ENCODE data around the gene U2AF1L4.

The U2AF1L4 gene

DNA sequence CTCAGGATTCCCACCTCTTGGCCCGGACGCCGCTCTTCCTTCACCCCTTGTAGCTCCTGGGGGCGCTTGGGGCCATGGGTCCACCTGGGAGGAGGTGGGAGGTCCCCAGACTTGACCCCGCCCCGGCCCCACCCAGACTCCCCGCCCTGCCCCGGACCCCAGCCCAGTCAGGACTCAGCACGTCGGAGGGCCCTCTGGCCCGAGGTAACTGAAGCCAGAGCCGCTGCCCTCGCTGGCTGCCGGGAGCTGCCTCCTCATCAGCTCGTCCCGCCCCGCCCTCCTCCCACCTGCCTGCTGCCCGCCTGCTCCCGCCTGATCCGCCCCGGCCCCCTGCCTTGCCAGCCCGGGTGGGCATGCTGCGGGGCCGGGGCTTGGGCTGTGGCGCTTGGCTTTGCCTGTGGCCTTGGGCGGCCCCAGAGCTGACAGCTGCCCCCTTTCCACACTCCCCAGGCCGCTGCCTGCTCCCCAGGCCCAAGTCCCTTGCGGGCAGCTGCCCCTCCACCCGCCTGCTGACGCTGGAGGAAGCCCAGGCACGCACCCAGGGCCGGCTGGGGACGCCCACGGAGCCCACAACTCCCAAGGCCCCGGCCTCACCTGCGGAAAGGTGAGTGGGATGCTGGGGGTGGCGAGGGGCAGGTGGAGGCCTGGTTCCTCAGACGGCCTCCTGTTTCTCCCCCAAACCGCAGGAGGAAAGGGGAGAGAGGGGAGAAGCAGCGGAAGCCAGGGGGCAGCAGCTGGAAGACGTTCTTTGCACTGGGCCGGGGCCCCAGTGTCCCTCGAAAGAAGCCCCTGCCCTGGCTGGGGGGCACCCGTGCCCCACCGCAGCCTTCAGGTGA, 39.5 kb upstream of the U2AF1L4 start:
- TF ChIP-seq EGR1 (IDR thresholded peaks at IDR 0.05) = no peak
- no peak for TF ChIP-seq CREB1 (IDR thresholded peaks at IDR 0.05; ENCODE audit: low read depth)

DNA sequence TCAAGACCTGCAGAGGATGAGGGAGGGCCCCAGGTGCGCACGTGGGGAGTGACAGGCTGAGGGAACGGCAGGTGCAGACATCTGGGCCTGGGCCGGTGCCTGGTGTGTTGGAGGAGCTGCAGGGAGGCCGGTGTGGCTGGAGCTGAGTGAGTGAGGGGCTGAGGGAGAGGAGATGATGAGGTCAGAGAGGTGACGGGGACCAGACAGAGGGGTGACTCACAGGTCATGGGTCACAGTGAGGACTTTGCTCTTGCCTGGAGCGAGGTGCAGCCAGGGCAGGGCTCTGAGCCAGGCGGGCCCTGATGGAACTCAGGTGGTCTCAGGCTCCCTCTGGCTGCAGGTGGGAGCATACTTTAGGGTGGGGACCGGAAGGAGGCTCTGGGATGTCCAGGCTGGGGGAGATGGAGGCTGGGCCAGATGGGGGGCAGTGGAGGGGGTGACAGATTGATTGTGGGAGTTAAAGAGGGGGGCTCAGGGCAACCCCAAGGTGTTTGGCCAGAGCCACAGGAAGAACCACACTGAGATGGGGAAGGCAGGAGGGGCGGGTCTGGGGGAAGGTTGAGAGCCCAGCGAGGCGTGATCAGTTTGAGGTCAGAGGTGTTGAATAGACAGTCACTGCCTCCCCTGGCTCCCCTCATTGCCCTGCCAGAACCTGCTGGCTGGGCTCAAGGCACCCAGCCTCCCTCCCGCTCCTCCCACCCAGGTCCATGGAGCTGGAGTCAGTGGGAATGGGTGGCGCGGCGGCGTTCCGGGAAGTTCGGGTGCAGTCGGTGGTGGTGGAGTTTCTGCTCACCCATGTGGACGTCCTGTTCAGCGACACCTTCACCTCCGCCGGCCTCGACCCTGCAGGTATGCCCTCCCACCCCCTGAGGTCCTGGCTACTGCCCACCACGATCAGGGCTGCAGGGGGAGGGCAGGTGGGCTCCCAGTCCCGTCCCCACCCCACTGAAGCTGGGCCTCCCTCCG, 38.5 kb upstream of the U2AF1L4 start:
- TF ChIP-seq EP300 (IDR thresholded peaks at IDR 0.05; ENCODE audit: borderline replicate concordance) = no peak
- no peak for TF ChIP-seq CEBPB (IDR thresholded peaks at IDR 0.05)
- TF ChIP-seq TAF1 (IDR thresholded peaks at IDR 0.05; ENCODE audit: low read depth) = no peak
- no peak for TF ChIP-seq FOXM1 (IDR thresholded peaks at IDR 0.05; ENCODE audit: borderline replicate concordance, low read depth)
- TF ChIP-seq, protein P1, sequence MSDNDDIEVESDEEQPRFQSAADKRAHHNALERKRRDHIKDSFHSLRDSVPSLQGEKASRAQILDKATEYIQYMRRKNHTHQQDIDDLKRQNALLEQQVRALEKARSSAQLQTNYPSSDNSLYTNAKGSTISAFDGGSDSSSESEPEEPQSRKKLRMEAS (IDR thresholded peaks at IDR 0.05) = no peak
- TF ChIP-seq YY1 (IDR thresholded peaks at IDR 0.05; ENCODE audit: low read depth) = no peak
- TF ChIP-seq CREB1 (IDR thresholded peaks at IDR 0.05; ENCODE audit: low read depth) = no peak
- no peak for TF ChIP-seq RAD21 (IDR thresholded peaks at IDR 0.05; ENCODE audit: low read depth)
- no peak for TF ChIP-seq EGR1 (IDR thresholded peaks at IDR 0.05)
- TF ChIP-seq ZBTB7A (IDR thresholded peaks at IDR 0.05; ENCODE audit: low read depth) = no peak
- TF ChIP-seq NFIC (IDR thresholded peaks at IDR 0.05) = no peak
- no peak for TF ChIP-seq TCF12 (IDR thresholded peaks at IDR 0.05; ENCODE audit: low read depth)
- no peak for TF ChIP-seq TEAD4 (IDR thresholded peaks at IDR 0.05)
- TF ChIP-seq, protein P2, sequence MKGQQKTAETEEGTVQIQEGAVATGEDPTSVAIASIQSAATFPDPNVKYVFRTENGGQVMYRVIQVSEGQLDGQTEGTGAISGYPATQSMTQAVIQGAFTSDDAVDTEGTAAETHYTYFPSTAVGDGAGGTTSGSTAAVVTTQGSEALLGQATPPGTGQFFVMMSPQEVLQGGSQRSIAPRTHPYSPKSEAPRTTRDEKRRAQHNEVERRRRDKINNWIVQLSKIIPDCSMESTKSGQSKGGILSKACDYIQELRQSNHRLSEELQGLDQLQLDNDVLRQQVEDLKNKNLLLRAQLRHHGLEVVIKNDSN (IDR thresholded peaks at IDR 0.05) = no peak
- TF ChIP-seq, protein P3, sequence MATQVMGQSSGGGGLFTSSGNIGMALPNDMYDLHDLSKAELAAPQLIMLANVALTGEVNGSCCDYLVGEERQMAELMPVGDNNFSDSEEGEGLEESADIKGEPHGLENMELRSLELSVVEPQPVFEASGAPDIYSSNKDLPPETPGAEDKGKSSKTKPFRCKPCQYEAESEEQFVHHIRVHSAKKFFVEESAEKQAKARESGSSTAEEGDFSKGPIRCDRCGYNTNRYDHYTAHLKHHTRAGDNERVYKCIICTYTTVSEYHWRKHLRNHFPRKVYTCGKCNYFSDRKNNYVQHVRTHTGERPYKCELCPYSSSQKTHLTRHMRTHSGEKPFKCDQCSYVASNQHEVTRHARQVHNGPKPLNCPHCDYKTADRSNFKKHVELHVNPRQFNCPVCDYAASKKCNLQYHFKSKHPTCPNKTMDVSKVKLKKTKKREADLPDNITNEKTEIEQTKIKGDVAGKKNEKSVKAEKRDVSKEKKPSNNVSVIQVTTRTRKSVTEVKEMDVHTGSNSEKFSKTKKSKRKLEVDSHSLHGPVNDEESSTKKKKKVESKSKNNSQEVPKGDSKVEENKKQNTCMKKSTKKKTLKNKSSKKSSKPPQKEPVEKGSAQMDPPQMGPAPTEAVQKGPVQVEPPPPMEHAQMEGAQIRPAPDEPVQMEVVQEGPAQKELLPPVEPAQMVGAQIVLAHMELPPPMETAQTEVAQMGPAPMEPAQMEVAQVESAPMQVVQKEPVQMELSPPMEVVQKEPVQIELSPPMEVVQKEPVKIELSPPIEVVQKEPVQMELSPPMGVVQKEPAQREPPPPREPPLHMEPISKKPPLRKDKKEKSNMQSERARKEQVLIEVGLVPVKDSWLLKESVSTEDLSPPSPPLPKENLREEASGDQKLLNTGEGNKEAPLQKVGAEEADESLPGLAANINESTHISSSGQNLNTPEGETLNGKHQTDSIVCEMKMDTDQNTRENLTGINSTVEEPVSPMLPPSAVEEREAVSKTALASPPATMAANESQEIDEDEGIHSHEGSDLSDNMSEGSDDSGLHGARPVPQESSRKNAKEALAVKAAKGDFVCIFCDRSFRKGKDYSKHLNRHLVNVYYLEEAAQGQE (IDR thresholded peaks at IDR 0.05; ENCODE audit: low read depth) = no peak

DNA sequence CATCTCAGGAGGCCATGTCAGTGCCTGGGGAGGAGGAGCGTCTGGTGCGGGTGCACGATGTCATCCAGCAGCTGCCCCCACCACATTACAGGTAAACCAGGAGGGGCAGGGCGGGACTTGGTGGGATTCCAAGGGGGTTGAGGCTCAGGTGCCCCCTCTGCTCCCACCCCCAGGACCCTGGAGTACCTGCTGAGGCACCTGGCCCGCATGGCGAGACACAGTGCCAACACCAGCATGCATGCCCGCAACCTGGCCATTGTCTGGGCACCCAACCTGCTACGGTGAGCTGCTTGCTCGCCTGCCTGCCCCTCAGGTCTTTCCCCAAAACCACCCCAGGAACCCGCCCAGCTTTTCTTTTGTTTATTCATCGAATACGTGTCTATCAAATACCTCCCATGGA, 37.4 kb upstream of the U2AF1L4 start:
- TF ChIP-seq RAD21 (IDR thresholded peaks at IDR 0.05; ENCODE audit: low read depth) (no peak), TCF12 (IDR thresholded peaks at IDR 0.05; ENCODE audit: low read depth) (no peak), YY1 (IDR thresholded peaks at IDR 0.05; ENCODE audit: low read depth) (no peak), NFIC (IDR thresholded peaks at IDR 0.05) (no peak), CEBPB (IDR thresholded peaks at IDR 0.05) (no peak), ZBTB7A (IDR thresholded peaks at IDR 0.05; ENCODE audit: low read depth) (no peak), EGR1 (IDR thresholded peaks at IDR 0.05) (no peak), EP300 (IDR thresholded peaks at IDR 0.05; ENCODE audit: borderline replicate concordance) (no peak), FOXM1 (IDR thresholded peaks at IDR 0.05; ENCODE audit: borderline replicate concordance, low read depth) (no peak), TEAD4 (IDR thresholded peaks at IDR 0.05) (no peak), CREB1 (IDR thresholded peaks at IDR 0.05; ENCODE audit: low read depth) (no peak), TAF1 (IDR thresholded peaks at IDR 0.05; ENCODE audit: low read depth) (no peak)
- TF ChIP-seq, protein P3 (IDR thresholded peaks at IDR 0.05; ENCODE audit: low read depth) = no peak
- TF ChIP-seq, protein P2 (IDR thresholded peaks at IDR 0.05) = no peak
- TF ChIP-seq, protein P1 (IDR thresholded peaks at IDR 0.05) = no peak

DNA sequence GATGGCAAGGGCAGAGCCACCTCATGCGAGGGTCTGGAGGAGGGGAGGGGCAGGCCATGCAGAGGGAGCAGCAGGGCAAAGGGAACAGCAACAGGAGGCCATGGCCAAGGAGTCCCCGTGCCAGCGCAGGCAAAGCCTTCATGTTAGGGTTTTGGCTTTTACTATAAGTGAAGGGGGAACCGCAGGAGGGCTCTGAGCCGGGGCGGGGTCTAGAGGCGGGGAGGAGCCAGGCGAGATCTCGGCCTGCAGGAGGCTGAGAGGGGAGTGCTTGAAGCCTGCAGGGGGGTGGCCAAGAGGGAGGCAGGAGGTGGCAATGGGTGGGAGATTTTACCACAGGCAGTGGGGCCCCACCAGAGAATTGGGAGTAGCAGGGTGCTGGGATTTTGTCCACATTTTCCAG, 36.4 kb upstream of the U2AF1L4 start:
- TF ChIP-seq TCF12 (IDR thresholded peaks at IDR 0.05; ENCODE audit: low read depth) (no peak), RAD21 (IDR thresholded peaks at IDR 0.05; ENCODE audit: low read depth) (no peak), NFIC (IDR thresholded peaks at IDR 0.05) (no peak), FOXM1 (IDR thresholded peaks at IDR 0.05; ENCODE audit: borderline replicate concordance, low read depth) (no peak), ZBTB7A (IDR thresholded peaks at IDR 0.05; ENCODE audit: low read depth) (no peak), EGR1 (IDR thresholded peaks at IDR 0.05) (no peak), YY1 (IDR thresholded peaks at IDR 0.05; ENCODE audit: low read depth) (no peak), EP300 (IDR thresholded peaks at IDR 0.05; ENCODE audit: borderline replicate concordance) (no peak), CREB1 (IDR thresholded peaks at IDR 0.05; ENCODE audit: low read depth) (no peak), CEBPB (IDR thresholded peaks at IDR 0.05) (no peak), TEAD4 (IDR thresholded peaks at IDR 0.05) (no peak), TAF1 (IDR thresholded peaks at IDR 0.05; ENCODE audit: low read depth) (no peak)
- TF ChIP-seq, protein P2 (IDR thresholded peaks at IDR 0.05) = no peak
- TF ChIP-seq, protein P3 (IDR thresholded peaks at IDR 0.05; ENCODE audit: low read depth) = no peak
- TF ChIP-seq, protein P1 (IDR thresholded peaks at IDR 0.05) = no peak
